Osteoblast (primary cell): Measurements from ENCODE around the gene DGKD. TPM values are rescaled to one million over a fixed set of nuclear protein-coding genes. Genes with fewer than 3 reads are reported as not detected.

Experiments used
- DNase-seq: peaks from one replicate; pipeline ENCODE4 v3.0.0; 2011; ENCODE audit warnings: low spot score, mixed read lengths; ENCODE audit not compliant: insufficient read length; ENCODE audit errors: missing footprints
- H2AFZ ChIP-seq: 2 replicates; pipeline ENCODE4 v1.6.0; 2011; ENCODE audit warnings: mild to moderate bottlenecking, low read length
- H3K27ac ChIP-seq: 2 replicates; pipeline ENCODE4 v1.5.1; 2011; ENCODE audit warnings: mild to moderate bottlenecking, low read depth, low read length, moderate library complexity
- H3K27me3 ChIP-seq: 2 replicates; pipeline ENCODE4 v1.6.0; 2012; ENCODE audit warnings: mild to moderate bottlenecking, control low read depth, inconsistent platforms, low read length, moderate library complexity; ENCODE audit not compliant: insufficient read depth
- H3K36me3 ChIP-seq: 2 replicates; pipeline ENCODE4 v1.5.1; 2011; ENCODE audit warnings: mild to moderate bottlenecking, low read length, control low read depth, moderate library complexity; ENCODE audit not compliant: insufficient read depth
- H3K4me1 ChIP-seq: 2 replicates; pipeline ENCODE4 v1.5.1; 2011; ENCODE audit warnings: mild to moderate bottlenecking, low read length, control low read depth, moderate library complexity; ENCODE audit not compliant: insufficient read depth
- H3K4me2 ChIP-seq: 2 replicates; pipeline ENCODE4 v1.6.0; 2011; ENCODE audit warnings: mild to moderate bottlenecking, low read length; ENCODE audit not compliant: insufficient read depth
- H3K4me3 ChIP-seq: fragments of 200-600 bp; sonication (generic); 3 replicates; pipeline ENCODE4 v1.5.1; 2012; ENCODE audit warnings: mild to moderate bottlenecking, low read length, inconsistent platforms; ENCODE audit not compliant: insufficient read depth
- H3K79me2 ChIP-seq: 2 replicates; pipeline ENCODE4 v1.6.0; 2012; ENCODE audit warnings: mild to moderate bottlenecking, low read length, control low read depth, inconsistent platforms; ENCODE audit not compliant: insufficient read depth
- H3K9me3 ChIP-seq: 2 replicates; pipeline ENCODE4 v1.5.1; 2011; ENCODE audit warnings: low read depth, low read length, control low read depth
- H4K20me1 ChIP-seq: 2 replicates; pipeline ENCODE4 v1.6.0; 2012; ENCODE audit warnings: mild to moderate bottlenecking, low read length, control low read depth; ENCODE audit not compliant: insufficient read depth
- CTCF ChIP-seq: IDR thresholded peaks from 2 replicates; pipeline ENCODE4 v1.5.1; 2011; ENCODE audit warnings: mild to moderate bottlenecking, low read depth, low read length, moderate library complexity; ENCODE audit errors: extremely low read depth
- total RNA-seq: library from RNA; depleted of rRNA; stranded (reverse); fragments of >200 nt; gene quantifications from 2 replicates; pipeline ENCODE4 v1.2.3, GENCODE V29; 2012

Gene DGKD
- total RNA-seq, 1 donor: 6.5 TPM

GRCh38 chr2:233435436-233436190 is 81.3 kb downstream of the DGKD start:
- no peak overlapping the region for H2AFZ ChIP-seq
- H3K4me1 ChIP-seq: peaks cover 3% of the 10 kb centered on the region
- no peak overlapping the region for H3K27ac ChIP-seq
- H3K9me3 ChIP-seq: no peaks in the 10 kb centered on the region
- no peak for TF ChIP-seq CTCF
- no peak overlapping the region for H3K4me3 ChIP-seq
- peaks cover 3% of the 10 kb centered on the region for H4K20me1 ChIP-seq
- no peak for DNase-seq
- H3K79me2 ChIP-seq: no peaks in the 10 kb centered on the region
- H3K27me3 ChIP-seq: no peaks in the 10 kb centered on the region
- no peak overlapping the region for H3K4me2 ChIP-seq
- H3K36me3 ChIP-seq: peaks cover 3% of the 10 kb centered on the region

GRCh38 chr2:233436191-233436581 is 81.9 kb downstream of the DGKD start:
- peaks cover 3% of the 10 kb centered on the region for H4K20me1 ChIP-seq
- no peaks in the 10 kb centered on the region for H3K4me1 ChIP-seq
- H3K4me2 ChIP-seq: no peak overlapping the region
- H3K9me3 ChIP-seq: no peaks in the 10 kb centered on the region
- DNase-seq: no peak
- peaks cover 3% of the 10 kb centered on the region for H3K36me3 ChIP-seq
- H3K27ac ChIP-seq: no peak overlapping the region
- H3K27me3 ChIP-seq: no peaks in the 10 kb centered on the region
- no peaks in the 10 kb centered on the region for H3K79me2 ChIP-seq
- no peak overlapping the region for H2AFZ ChIP-seq
- H3K4me3 ChIP-seq: no peak overlapping the region
- no peak for TF ChIP-seq CTCF

- Histone ChIP-seq H3K27ac (no peak overlapping the region), H2AFZ (no peak overlapping the region), H3K27me3 (no peaks in the 10 kb centered on the region), H3K36me3 (peaks cover 3% of the 10 kb centered on the region), H3K9me3 (no peaks in the 10 kb centered on the region), H4K20me1 (peaks cover 3% of the 10 kb centered on the region), H3K4me1 (no peaks in the 10 kb centered on the region), H3K79me2 (no peaks in the 10 kb centered on the region), H3K4me2 (no peak overlapping the region), H3K4me3 (no peak overlapping the region)
- TF ChIP-seq CTCF: no peak
- DNase-seq: peak; percentile 62
Measured at GRCh38 chr2:233436691-233437438, 82.6 kb downstream of the DGKD start.

- H3K4me2 ChIP-seq: no peak overlapping the region
- no peak for DNase-seq
- peaks cover 3% of the 10 kb centered on the region for H4K20me1 ChIP-seq
- H3K4me3 ChIP-seq: no peak overlapping the region
- H3K9me3 ChIP-seq: no peaks in the 10 kb centered on the region
- no peak overlapping the region for H2AFZ ChIP-seq
- no peaks in the 10 kb centered on the region for H3K79me2 ChIP-seq
- TF ChIP-seq CTCF: no peak
- H3K27me3 ChIP-seq: no peaks in the 10 kb centered on the region
- H3K4me1 ChIP-seq: no peaks in the 10 kb centered on the region
- no peak overlapping the region for H3K27ac ChIP-seq
- H3K36me3 ChIP-seq: peaks cover 3% of the 10 kb centered on the region
Measured at GRCh38 chr2:233437439-233437955, 83.2 kb downstream of the DGKD start.
